ENCODE results near the gene KCNJ14. TPM values are rescaled to one million over a fixed set of nuclear protein-coding genes. Genes with fewer than 3 reads are reported as not detected.

Gene KCNJ14
- total and polyA plus RNA-seq, 2 experiments from 2014 or later = 0.81 to 0.94 TPM

DNA sequence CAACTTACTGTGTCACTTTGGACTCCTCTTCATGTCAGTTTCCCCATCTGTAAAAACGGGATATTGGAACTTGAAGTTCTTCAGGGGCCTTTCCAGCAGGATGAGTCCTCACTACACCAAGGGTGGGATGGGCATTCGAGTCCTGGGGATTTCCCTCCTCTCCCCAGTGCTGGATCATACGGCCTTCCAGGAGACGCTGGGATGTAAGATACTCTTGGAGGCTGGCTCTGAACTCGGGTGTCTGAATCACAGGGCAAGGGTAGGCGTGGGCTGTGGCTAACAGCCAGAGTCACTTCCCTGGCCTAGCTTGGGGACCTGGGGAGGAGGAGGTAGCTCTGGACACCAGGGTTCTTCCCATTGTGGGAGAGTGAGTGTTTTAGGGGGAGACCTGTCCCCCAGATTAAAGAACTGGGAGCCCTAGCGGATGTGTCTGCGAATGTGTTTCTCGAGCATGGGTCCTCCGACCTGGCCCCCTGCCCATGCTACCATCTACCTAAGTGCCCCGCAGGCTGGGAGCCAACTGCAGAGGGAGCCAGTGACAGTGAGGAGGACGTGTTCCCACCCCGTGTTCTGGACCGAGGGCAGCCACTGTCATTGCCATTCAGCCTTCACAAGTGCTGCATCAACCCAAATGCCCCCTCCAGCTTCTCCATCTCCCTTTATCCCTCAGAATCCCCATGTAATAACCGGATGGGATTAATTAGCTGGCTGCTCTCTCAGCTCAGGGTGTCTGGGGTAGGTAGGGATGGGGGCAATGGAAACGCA is 11.4 kb downstream of the KCNJ14 start:
- ATAC-seq (no peak), DNase-seq (ENCODE audit: low spot score) (no peak)
- Histone ChIP-seq H3K36me3 (ENCODE audit: insufficient read depth) (peaks cover 14% of the 10 kb centered on the region), H3K4me1 (ENCODE audit: insufficient read depth) (peaks cover 8% of the 10 kb centered on the region; the same call in 1 of the 2 replicates), H4K20me1 (replicated peaks; ENCODE audit: insufficient read depth) (peaks cover 8% of the 10 kb centered on the region), H3K27ac (ENCODE audit: low read depth) (no peak overlapping the region), H3F3A (replicated peaks; ENCODE audit: low read depth) (peaks cover 11% of the 10 kb centered on the region; the same call in 1 of the 2 replicates), H3K9me2 (ENCODE audit: insufficient read depth) (peaks cover 8% of the 10 kb centered on the region; the same call in 1 of the 2 replicates), H3K27me3 (ENCODE audit: insufficient read depth) (no peaks in the 10 kb centered on the region), H3K4me2 (no peak overlapping the region), H3K4me3 (no peak overlapping the region), H2AFZ (no peak overlapping the region), H3K79me2 (replicated peaks; ENCODE audit: insufficient read depth) (peaks cover 13% of the 10 kb centered on the region)
- Mint-ChIP-seq H3K36me3 (ENCODE audit: low read depth) (peaks cover 26% of the 10 kb centered on the region), H3K27me3 (ENCODE audit: insufficient read depth, low read depth, poor library complexity) (peaks cover 18% of the 10 kb centered on the region), H3K4me1 (peaks cover 15% of the 10 kb centered on the region), H3K27ac (no peak overlapping the region), H3K4me3 (no peak overlapping the region), H3K9me3 (peaks cover 5% of the 10 kb centered on the region; the same call in 2 of the 3 replicates)
- no peak for TF ChIP-seq ZNF331 (CRISPR knock-in tag; IDR thresholded peaks at IDR 0.05; ENCODE audit: low read depth)
- TF ChIP-seq, protein P1, sequence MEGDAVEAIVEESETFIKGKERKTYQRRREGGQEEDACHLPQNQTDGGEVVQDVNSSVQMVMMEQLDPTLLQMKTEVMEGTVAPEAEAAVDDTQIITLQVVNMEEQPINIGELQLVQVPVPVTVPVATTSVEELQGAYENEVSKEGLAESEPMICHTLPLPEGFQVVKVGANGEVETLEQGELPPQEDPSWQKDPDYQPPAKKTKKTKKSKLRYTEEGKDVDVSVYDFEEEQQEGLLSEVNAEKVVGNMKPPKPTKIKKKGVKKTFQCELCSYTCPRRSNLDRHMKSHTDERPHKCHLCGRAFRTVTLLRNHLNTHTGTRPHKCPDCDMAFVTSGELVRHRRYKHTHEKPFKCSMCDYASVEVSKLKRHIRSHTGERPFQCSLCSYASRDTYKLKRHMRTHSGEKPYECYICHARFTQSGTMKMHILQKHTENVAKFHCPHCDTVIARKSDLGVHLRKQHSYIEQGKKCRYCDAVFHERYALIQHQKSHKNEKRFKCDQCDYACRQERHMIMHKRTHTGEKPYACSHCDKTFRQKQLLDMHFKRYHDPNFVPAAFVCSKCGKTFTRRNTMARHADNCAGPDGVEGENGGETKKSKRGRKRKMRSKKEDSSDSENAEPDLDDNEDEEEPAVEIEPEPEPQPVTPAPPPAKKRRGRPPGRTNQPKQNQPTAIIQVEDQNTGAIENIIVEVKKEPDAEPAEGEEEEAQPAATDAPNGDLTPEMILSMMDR (conservative IDR thresholded peaks at IDR 0.05; ENCODE audit: low read depth in 2 of 2) = peak in 1 of 2 experiments; percentile 34; a peak in 2 of 4 replicates

DNA sequence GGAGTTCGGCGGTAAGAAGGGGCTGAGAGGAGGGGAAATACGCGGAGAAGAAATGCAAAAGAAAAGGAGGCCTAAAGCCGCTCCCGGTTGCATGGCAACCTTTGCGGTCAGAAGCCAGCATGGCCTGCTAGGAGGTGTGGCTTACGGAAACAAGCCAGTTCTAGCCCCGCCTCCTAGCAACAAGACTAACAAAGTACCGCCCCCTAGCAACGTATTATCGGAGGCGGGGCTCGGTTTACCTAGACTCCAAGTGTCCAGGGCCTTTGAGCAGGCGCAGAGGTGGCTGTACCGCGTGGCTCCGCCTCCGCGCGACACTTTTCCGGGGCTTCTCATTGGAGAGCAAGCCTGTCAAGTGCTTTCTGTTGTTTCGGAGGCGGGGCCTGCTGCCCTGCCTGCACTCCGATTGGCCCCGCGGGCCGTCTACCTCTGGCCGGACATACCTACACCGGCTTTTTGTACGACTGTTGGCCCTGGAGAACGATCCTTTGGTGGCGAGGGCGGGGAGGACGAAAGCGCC is 13.5 kb downstream of the KCNJ14 start:
- Mint-ChIP-seq H3K36me3 (ENCODE audit: low read depth) (peaks cover 39% of the 10 kb centered on the region), H3K4me1 (peaks cover 12% of the 10 kb centered on the region), H3K9me3 (peaks cover 2% of the 10 kb centered on the region; the same call in 1 of the 3 replicates), H3K27ac (peak overlapping the region; percentile 98), H3K4me3 (peak overlapping the region; percentile 90), H3K27me3 (ENCODE audit: insufficient read depth, low read depth, poor library complexity) (peaks cover 21% of the 10 kb centered on the region)
- Histone ChIP-seq H3K36me3 (ENCODE audit: insufficient read depth) (peaks cover 27% of the 10 kb centered on the region), H3K79me2 (replicated peaks; ENCODE audit: insufficient read depth) (peaks cover 13% of the 10 kb centered on the region), H3K4me2 (peak overlapping the region; percentile 90), H3K27ac (ENCODE audit: low read depth) (peak overlapping the region; percentile 91; the same call in 1 of the 2 replicates), H3K27me3 (ENCODE audit: insufficient read depth) (no peaks in the 10 kb centered on the region), H2AFZ (no peak overlapping the region), H3K9me2 (ENCODE audit: insufficient read depth) (peaks cover 8% of the 10 kb centered on the region; the same call in 1 of the 2 replicates), H4K20me1 (replicated peaks; ENCODE audit: insufficient read depth) (peaks cover 11% of the 10 kb centered on the region), H3F3A (replicated peaks; ENCODE audit: low read depth) (peaks cover 18% of the 10 kb centered on the region; the same call in 1 of the 2 replicates), H3K4me1 (ENCODE audit: insufficient read depth) (peaks cover 8% of the 10 kb centered on the region; the same call in 1 of the 2 replicates), H3K4me3 (peak overlapping the region; percentile 79)
- ATAC-seq (peak; percentile 90), DNase-seq (ENCODE audit: low spot score) (peak; percentile 100)
- TF ChIP-seq CREB1 (CRISPR knock-in tag; IDR thresholded peaks at IDR 0.05; ENCODE audit: low read depth) = peak; percentile 89
- TF ChIP-seq POLR2AphosphoS5 (IDR thresholded peaks at IDR 0.05; ENCODE audit: low read depth) = no peak

DNA sequence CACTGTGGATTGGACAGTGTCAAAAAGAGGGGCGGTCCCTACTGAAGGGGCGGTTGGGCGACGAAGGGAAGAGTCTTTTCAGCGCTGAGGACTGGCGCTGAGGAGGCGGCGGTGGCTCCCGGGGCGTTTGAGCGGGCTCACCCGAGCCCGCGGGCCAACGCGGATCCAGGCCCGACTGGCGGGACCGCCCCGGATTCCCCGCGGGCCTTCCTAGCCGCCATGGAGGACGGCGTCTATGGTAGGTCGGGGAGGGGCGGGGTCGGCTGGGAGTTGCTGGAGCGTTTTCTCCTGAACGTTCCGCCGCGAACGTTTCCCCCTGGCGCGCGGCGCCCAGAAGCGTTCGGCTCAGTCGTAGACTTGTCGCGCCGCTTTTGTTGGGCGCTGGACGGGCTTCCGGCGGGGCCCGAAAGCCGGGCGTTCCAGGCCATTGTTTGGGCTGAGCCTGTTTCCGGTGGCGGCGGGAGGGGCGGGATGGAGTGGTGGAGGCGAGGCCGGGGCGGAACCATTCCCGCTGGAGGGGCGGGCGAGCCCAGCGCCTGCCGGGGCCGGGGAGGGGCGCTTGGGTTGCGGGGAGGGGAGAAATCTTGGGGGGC is 14.0 kb downstream of the KCNJ14 start, which contains the start of gene CYTH2:
Gene CYTH2 (plus strand): TSS at position 81 of the 593 bp plus-strand sequence. CDS start 139 bp downstream, at position 220.
- Mint-ChIP-seq H3K4me1 (peaks cover 14% of the 10 kb centered on the region), H3K9me3 (peaks cover 2% of the 10 kb centered on the region; the same call in 1 of the 3 replicates), H3K4me3 (peak within 1 kb of the TSS; percentile 90), H3K36me3 (ENCODE audit: low read depth) (peaks cover 44% of the 10 kb centered on the region), H3K27ac (peak within 1 kb of the TSS; percentile 98), H3K27me3 (ENCODE audit: insufficient read depth, low read depth, poor library complexity) (peaks cover 21% of the 10 kb centered on the region)
- peaks cover 8% of the 10 kb centered on the region; the same call in 1 of the 2 replicates for H3K4me1 ChIP-seq (ENCODE audit: insufficient read depth)
- H3K36me3 ChIP-seq (ENCODE audit: insufficient read depth) = peaks cover 27% of the 10 kb centered on the region
- peak within 1 kb of the TSS; percentile 79 for H3K4me3 ChIP-seq
- no peak within 1 kb of the TSS for H2AFZ ChIP-seq
- no peaks in the 10 kb centered on the region for H3K27me3 ChIP-seq (ENCODE audit: insufficient read depth)
- peak; percentile 75 for ATAC-seq
- H3K27ac ChIP-seq (ENCODE audit: low read depth) = peak within 1 kb of the TSS; percentile 91
- DNase-seq (ENCODE audit: low spot score) = peak; percentile 92
- H3K79me2 ChIP-seq (replicated peaks; ENCODE audit: insufficient read depth) = peaks cover 13% of the 10 kb centered on the region
- H3K9me2 ChIP-seq (ENCODE audit: insufficient read depth) = peaks cover 8% of the 10 kb centered on the region; the same call in 1 of the 2 replicates
- H4K20me1 ChIP-seq (replicated peaks; ENCODE audit: insufficient read depth) = peaks cover 11% of the 10 kb centered on the region
- peak within 1 kb of the TSS; percentile 90 for H3K4me2 ChIP-seq
- peaks cover 18% of the 10 kb centered on the region; the same call in 1 of the 2 replicates for H3F3A ChIP-seq (replicated peaks; ENCODE audit: low read depth)
- TF ChIP-seq ZNF462 (CRISPR knock-in tag; IDR thresholded peaks at IDR 0.05) (no peak), POLR2AphosphoS5 (IDR thresholded peaks at IDR 0.05; ENCODE audit: low read depth) (peak; percentile 76)

Data from GM23338 (cell line).